ENCODE results near the gene RIMS3.

GRCh38 chr1:40582116-40582515 is 83.4 kb downstream of the RIMS3 start:
- TF ChIP-seq NFIC (IDR thresholded peaks at IDR 0.05) (no peak), CEBPB (IDR thresholded peaks at IDR 0.05) (no peak), TCF12 (IDR thresholded peaks at IDR 0.05; ENCODE audit: low read depth) (no peak), CREB1 (IDR thresholded peaks at IDR 0.05; ENCODE audit: low read depth) (no peak), RAD21 (IDR thresholded peaks at IDR 0.05; ENCODE audit: low read depth) (no peak)
- TF ChIP-seq, protein P1, sequence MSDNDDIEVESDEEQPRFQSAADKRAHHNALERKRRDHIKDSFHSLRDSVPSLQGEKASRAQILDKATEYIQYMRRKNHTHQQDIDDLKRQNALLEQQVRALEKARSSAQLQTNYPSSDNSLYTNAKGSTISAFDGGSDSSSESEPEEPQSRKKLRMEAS (IDR thresholded peaks at IDR 0.05): no peak

All from Ishikawa (cell line).